Neural cell (in vitro differentiated cells): ENCODE results near the gene PBX1. TPM values are rescaled to one million over a fixed set of nuclear protein-coding genes. Genes with fewer than 3 reads are reported as not detected.
A peak's percentile ranks its signal among the peaks of the same experiment; 100 is the strongest.

ENCODE experiments used
- H2AFZ ChIP-seq: fragments of 200-600, 300-800 bp; sonication (generic), shearing (Covaris generic); 2 replicates; pipeline ENCODE4 v1.6.0; 2014; ENCODE audit warnings: low read depth, mild to moderate bottlenecking, antibody characterized with exemption, low read length, moderate library complexity
- H3F3A ChIP-seq: fragments of 200-600 bp; shearing (Covaris generic); 2 replicates; pipeline ENCODE4 v1.6.1; 2016; ENCODE audit warnings: mild to moderate bottlenecking, moderate library complexity, mixed read lengths, antibody characterized with exemption, low read length; ENCODE audit not compliant: insufficient read depth, poor library complexity, severe bottlenecking
- H3K27ac ChIP-seq: fragments of 200-600, 300-800 bp; sonication (generic), shearing (Covaris generic); 2 replicates; pipeline ENCODE4 v1.5.1; 2014; ENCODE audit warnings: mild to moderate bottlenecking, low read length, moderate library complexity
- H3K27me3 ChIP-seq: fragments of 300-800, 200-600 bp; sonication (generic), shearing (Covaris generic); 2 replicates; pipeline ENCODE4 v1.6.0; 2014; ENCODE audit warnings: mild to moderate bottlenecking, low read depth, low read length, moderate library complexity; ENCODE audit not compliant: insufficient read depth
- H3K36me3 ChIP-seq: fragments of 300-800, 200-600 bp; sonication (generic), shearing (Covaris generic); 2 replicates; pipeline ENCODE4 v1.5.1; 2014; ENCODE audit warnings: mild to moderate bottlenecking, antibody characterized with exemption, low read length, moderate library complexity; ENCODE audit not compliant: insufficient read depth
- H3K4me2 ChIP-seq: fragments of 300-800, 200-600 bp; sonication (generic), shearing (Covaris generic); 2 replicates; pipeline ENCODE4 v1.6.0; 2014; ENCODE audit warnings: mild to moderate bottlenecking, low read length
- H3K4me3 ChIP-seq: fragments of 300-800, 200-600 bp; sonication (generic), shearing (Covaris generic); 2 replicates; pipeline ENCODE4 v1.5.1; 2014; ENCODE audit warnings: mild to moderate bottlenecking, low read length, moderate library complexity
- H3K79me2 ChIP-seq: fragments of 200-600 bp; shearing (Covaris generic); replicated peaks from 2 replicates; pipeline ENCODE4 v1.6.0; 2014; ENCODE audit warnings: mild to moderate bottlenecking, low read length, moderate library complexity; ENCODE audit not compliant: insufficient read depth
- H3K9ac ChIP-seq: fragments of 300-800, 200-600 bp; sonication (generic), shearing (Covaris generic); 2 replicates; pipeline ENCODE4 v1.6.1; 2016; ENCODE audit warnings: mild to moderate bottlenecking, low read length, mixed read lengths
- H3K9me2 ChIP-seq: fragments of 200-600 bp; shearing (Covaris generic); 2 replicates; pipeline ENCODE4 v1.6.1; 2016; ENCODE audit warnings: mild to moderate bottlenecking, low read length, mixed read lengths; ENCODE audit not compliant: insufficient read depth
- H3K9me3 ChIP-seq: fragments of 200-600, 300-800 bp; sonication (generic), shearing (Covaris generic); 2 replicates; pipeline ENCODE4 v1.6.1; 2016; ENCODE audit warnings: mild to moderate bottlenecking, mixed run types, low read length, moderate library complexity, mixed read lengths
- H4K20me1 ChIP-seq: fragments of 200-600 bp; shearing (Covaris generic); 2 replicates; pipeline ENCODE4 v1.6.1; 2016; ENCODE audit warnings: mild to moderate bottlenecking, mixed run types; ENCODE audit not compliant: insufficient read depth
- CTCF ChIP-seq: fragments of 450-650 bp; IDR thresholded peaks from 2 replicates; pipeline ENCODE4 v1.5.1; 2014; ENCODE audit warnings: antibody characterized with exemption, mild to moderate bottlenecking, moderate library complexity; ENCODE audit not compliant: poor library complexity, severe bottlenecking
- EP300 ChIP-seq: fragments of 450-650 bp; conservative IDR thresholded peaks from 2 replicates; pipeline ENCODE4 v1.6.1; 2014; ENCODE audit warnings: antibody characterized with exemption, mild to moderate bottlenecking, moderate library complexity; ENCODE audit not compliant: poor library complexity, severe bottlenecking
- EZH2 ChIP-seq: fragments of 200-600, 300-800 bp; shearing (Covaris generic), sonication (generic); IDR thresholded peaks from 2 replicates; pipeline ENCODE4 v1.6.1; 2014; ENCODE audit warnings: antibody characterized with exemption, low read length, borderline replicate concordance, mild to moderate bottlenecking; ENCODE audit not compliant: insufficient read depth, poor library complexity, severe bottlenecking
- MXI1 ChIP-seq: fragments of 450-650 bp; conservative IDR thresholded peaks from 2 replicates; pipeline ENCODE4 v1.6.1; 2014; ENCODE audit warnings: antibody characterized with exemption, mild to moderate bottlenecking; ENCODE audit not compliant: poor library complexity, severe bottlenecking
- POLR2AphosphoS5 ChIP-seq: IDR thresholded peaks from 2 replicates; pipeline ENCODE4 v1.6.1; 2012
- RAD21 ChIP-seq: fragments of 450-650 bp; conservative IDR thresholded peaks from 2 replicates; pipeline ENCODE4 v1.6.1; 2014; ENCODE audit warnings: antibody characterized with exemption, mild to moderate bottlenecking, moderate library complexity
- REST ChIP-seq: IDR thresholded peaks from 2 replicates; pipeline ENCODE4 v1.6.1; 2012; ENCODE audit warnings: borderline replicate concordance
- SMC3 ChIP-seq: fragments of 450-650 bp; conservative IDR thresholded peaks from 2 replicates; pipeline ENCODE4 v1.6.1; 2014; ENCODE audit warnings: antibody characterized with exemption, mild to moderate bottlenecking, moderate library complexity; ENCODE audit not compliant: poor library complexity
- TAF1 ChIP-seq: IDR thresholded peaks from 2 replicates; pipeline ENCODE4 v1.6.1; 2012; ENCODE audit warnings: low read depth
- polyA plus RNA-seq: library from polyadenylated mRNA; depleted of rRNA; stranded (reverse); fragments of >200 nt; gene quantifications from 2 replicates; pipeline ENCODE4 v1.2.3, GENCODE V29; 2014

Gene PBX1
- polyA plus RNA-seq, 1 donor from 2014 or later, result 42.4 TPM

- H3K4me2 ChIP-seq, result no peak overlapping the region
- H2AFZ ChIP-seq, result no peak overlapping the region
- no peaks in the 10 kb centered on the region for H4K20me1 ChIP-seq
- H3K4me3 ChIP-seq, result no peak overlapping the region
- no peaks in the 10 kb centered on the region for H3K9me2 ChIP-seq
- TF ChIP-seq REST, result no peak
- no peak for TF ChIP-seq SMC3
- TF ChIP-seq EZH2, result no peak
- no peak for TF ChIP-seq POLR2AphosphoS5
- TF ChIP-seq MXI1, result no peak
- TF ChIP-seq RAD21, result no peak
- no peak for TF ChIP-seq EP300
- TF ChIP-seq CTCF, result no peak
- no peak for TF ChIP-seq TAF1
- no peaks in the 10 kb centered on the region for H3K9me3 ChIP-seq
- H3K36me3 ChIP-seq, result no peaks in the 10 kb centered on the region
- no peaks in the 10 kb centered on the region for H3K27me3 ChIP-seq
- H3K79me2 ChIP-seq, result no peaks in the 10 kb centered on the region
- no peak overlapping the region for H3K9ac ChIP-seq
- H3F3A ChIP-seq, result no peaks in the 10 kb centered on the region
- peak overlapping the region; percentile 25 for H3K27ac ChIP-seq
Observed at GRCh38 chr1:164867590-164867989, 308.6 kb downstream of the PBX1 start.

GRCh38 chr1:164868990-164869389 is 310.0 kb downstream of the PBX1 start:
- Histone ChIP-seq H3K27me3 (no peaks in the 10 kb centered on the region), H3K4me2 (no peak overlapping the region), H3K9me2 (no peaks in the 10 kb centered on the region), H3K27ac (no peak overlapping the region), H3K79me2 (no peaks in the 10 kb centered on the region), H3K9me3 (no peaks in the 10 kb centered on the region), H2AFZ (no peak overlapping the region), H4K20me1 (no peaks in the 10 kb centered on the region), H3K4me3 (no peak overlapping the region), H3F3A (no peaks in the 10 kb centered on the region), H3K36me3 (no peaks in the 10 kb centered on the region), H3K9ac (no peak overlapping the region)
- TF ChIP-seq EP300, result no peak
- TF ChIP-seq REST, result no peak
- no peak for TF ChIP-seq POLR2AphosphoS5
- TF ChIP-seq EZH2, result no peak
- no peak for TF ChIP-seq RAD21
- TF ChIP-seq CTCF, result no peak
- TF ChIP-seq TAF1, result no peak
- TF ChIP-seq SMC3, result no peak
- TF ChIP-seq MXI1, result no peak
